ENCODE results near the gene KCNA4.

DNA sequence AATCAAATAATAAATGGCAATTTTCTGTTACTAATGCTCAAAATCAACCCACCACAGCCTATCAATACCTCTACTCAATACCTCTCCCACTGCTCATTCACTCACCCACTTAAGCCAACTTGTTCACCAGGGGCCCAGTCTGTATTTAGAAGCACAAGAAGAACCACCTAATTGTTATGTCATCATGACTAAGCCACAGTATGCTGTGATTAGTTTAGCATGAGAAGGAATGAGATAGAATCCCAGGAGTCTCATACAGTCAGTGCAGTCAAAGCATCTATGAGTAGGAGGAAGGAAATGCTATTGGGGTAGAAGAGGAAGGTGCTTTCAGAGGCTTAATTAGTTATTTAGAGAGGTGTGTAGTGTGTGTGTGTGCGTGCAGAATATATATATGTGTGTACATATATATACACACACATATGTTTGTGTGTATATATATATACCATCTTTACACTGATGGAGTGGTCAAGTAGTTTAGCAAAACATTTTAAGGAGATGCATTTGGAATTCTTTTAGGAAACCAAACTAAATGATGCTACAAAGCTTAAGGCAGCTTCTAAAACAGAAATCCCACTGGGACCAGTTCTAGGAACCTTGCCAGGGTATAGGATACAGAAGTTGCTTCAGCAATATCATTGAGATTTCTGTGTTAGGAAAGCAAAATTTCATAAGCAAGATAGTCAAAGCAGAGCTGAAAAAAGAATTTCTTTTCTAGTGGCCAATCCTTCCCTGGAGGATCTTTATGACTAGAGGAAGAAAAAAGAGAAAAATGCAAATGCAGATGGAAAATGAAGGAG, 27.5 kb downstream of the KCNA4 start:
- TF ChIP-seq POLR2A (IDR thresholded peaks at IDR 0.05; ENCODE audit: low read depth, low read length) (no peak), MAX (IDR thresholded peaks at IDR 0.05; ENCODE audit: insufficient read depth, insufficient read length) (no peak), POLR2AphosphoS5 (IDR thresholded peaks at IDR 0.05; ENCODE audit: insufficient read depth, low read depth, low read length) (no peak), MYC (IDR thresholded peaks at IDR 0.05; ENCODE audit: low read depth, low read length) (no peak)
- TF ChIP-seq, protein P1, sequence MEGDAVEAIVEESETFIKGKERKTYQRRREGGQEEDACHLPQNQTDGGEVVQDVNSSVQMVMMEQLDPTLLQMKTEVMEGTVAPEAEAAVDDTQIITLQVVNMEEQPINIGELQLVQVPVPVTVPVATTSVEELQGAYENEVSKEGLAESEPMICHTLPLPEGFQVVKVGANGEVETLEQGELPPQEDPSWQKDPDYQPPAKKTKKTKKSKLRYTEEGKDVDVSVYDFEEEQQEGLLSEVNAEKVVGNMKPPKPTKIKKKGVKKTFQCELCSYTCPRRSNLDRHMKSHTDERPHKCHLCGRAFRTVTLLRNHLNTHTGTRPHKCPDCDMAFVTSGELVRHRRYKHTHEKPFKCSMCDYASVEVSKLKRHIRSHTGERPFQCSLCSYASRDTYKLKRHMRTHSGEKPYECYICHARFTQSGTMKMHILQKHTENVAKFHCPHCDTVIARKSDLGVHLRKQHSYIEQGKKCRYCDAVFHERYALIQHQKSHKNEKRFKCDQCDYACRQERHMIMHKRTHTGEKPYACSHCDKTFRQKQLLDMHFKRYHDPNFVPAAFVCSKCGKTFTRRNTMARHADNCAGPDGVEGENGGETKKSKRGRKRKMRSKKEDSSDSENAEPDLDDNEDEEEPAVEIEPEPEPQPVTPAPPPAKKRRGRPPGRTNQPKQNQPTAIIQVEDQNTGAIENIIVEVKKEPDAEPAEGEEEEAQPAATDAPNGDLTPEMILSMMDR (IDR thresholded peaks at IDR 0.05; ENCODE audit: extremely low read depth in 1 of 2, insufficient read depth in 1 of 2, low read depth in 1 of 2, low read length in 2 of 2) = no peak

Data from endothelial cell of umbilical vein (primary cell).